Spleen (tissue), 11 donors: ENCODE data around the gene HRH2. TPM values are rescaled to one million over a fixed set of nuclear protein-coding genes. Genes with fewer than 3 reads are reported as not detected.

Source experiments
- DNase-seq: peaks from one replicate; pipeline ENCODE4 v3.0.0-alpha.2; 2020
- H3K27ac ChIP-seq, 8 donors: fragments of 200-600 bp; sonication (generic) in 7 of 8; 1 replicate in 4 of 8; 2 replicates in 4 of 8; pipeline versions ENCODE4 v1.5.0 to v1.8.0; 2016 to 2021; ENCODE audit warnings: inconsistent platforms in 4 of 8, mild to moderate bottlenecking in 4 of 8, moderate library complexity in 1 of 8
- H3K27me3 ChIP-seq, 7 donors: fragments of 200-600 bp; sonication (generic) in 6 of 7; replicated peaks in 1 of 7; 1 replicate in 4 of 7; 2 replicates in 3 of 7; pipeline versions ENCODE4 v1.5.0 to v1.8.0; 2016 to 2021; ENCODE audit warnings: inconsistent platforms in 3 of 7, mild to moderate bottlenecking in 1 of 7
- H3K36me3 ChIP-seq, 6 donors: fragments of 200-600 bp; sonication (generic) in 5 of 6; 1 replicate in 4 of 6; 2 replicates in 2 of 6; pipeline versions ENCODE4 v1.5.0 to v1.8.0; 2016 to 2021; ENCODE audit warnings: inconsistent platforms in 2 of 6
- H3K4me1 ChIP-seq, 6 donors: fragments of 200-600 bp; sonication (generic) in 5 of 6; 1 replicate in 3 of 6; 2 replicates in 3 of 6; pipeline versions ENCODE4 v1.5.0 to v1.8.0; 2016 to 2021; ENCODE audit warnings: inconsistent platforms in 3 of 6
- H3K4me3 ChIP-seq, 8 donors: fragments of 200-600 bp; sonication (generic) in 7 of 8; 1 replicate in 4 of 8; 2 replicates in 4 of 8; pipeline versions ENCODE4 v1.5.0 to v1.8.0; 2016 to 2021; ENCODE audit warnings: inconsistent platforms in 4 of 8, mild to moderate bottlenecking in 4 of 8, moderate library complexity in 2 of 8
- H3K9me3 ChIP-seq, 8 donors: fragments of 200-600 bp; sonication (generic) in 7 of 8; 1 replicate in 4 of 8; 2 replicates in 4 of 8; pipeline versions ENCODE4 v1.5.0 to v1.8.0; 2016 to 2021; ENCODE audit warnings: inconsistent platforms in 4 of 8
- CTCF ChIP-seq, 11 experiments: fragments of 200-600 bp in 7 of 11; fragments of 450-650 bp in 4 of 11; sonication (generic) in 4 of 11; IDR thresholded peaks in 8 of 11; conservative IDR thresholded peaks in 3 of 11; 1 replicate in 7 of 11; 2 replicates in 4 of 11; pipeline versions ENCODE4 v1.4.0 to v1.8.0; 2016 to 2021; ENCODE audit warnings: antibody characterized with exemption in 11 of 11, inconsistent platforms in 4 of 11, mild to moderate bottlenecking in 1 of 11
- POLR2A ChIP-seq, 3 donors: fragments of 450-650 bp; IDR thresholded peaks; one replicate each; pipeline ENCODE4 v1.5.1; 2017; ENCODE audit warnings: antibody characterized with exemption in 3 of 3, mild to moderate bottlenecking in 1 of 3
- POLR2AphosphoS5 ChIP-seq, 3 donors: sonication (generic); formaldehyde crosslinking; IDR thresholded peaks; one replicate each; pipeline ENCODE4 v1.5.1; 2017; ENCODE audit warnings: antibody characterized with exemption in 3 of 3
- WGBS, 5 donors: extraction: QIAGEN DNeasy Blood & Tissue Kit in 3 of 5; methylation state at CpG; one replicate each; pipeline versions ENCODE4 v1.1.5 to v1.1.7; 2013 to 2018; 5-methylcytosine and 5-hydroxymethylcytosine counted together
- intact Hi-C: fragments of 100-400 bp; cut with DNase I; formaldehyde crosslinking; loops from one replicate; pipeline ENCODE4 v1.15.0; 2023; ENCODE audit warnings: low total_unique reads
- polyA plus RNA-seq, 3 donors: library from polyadenylated mRNA; stranded (reverse); fragments of 200-250 nt; gene quantifications; one replicate each; pipeline ENCODE4 v1.2.1, GENCODE V29; 2013
- total RNA-seq, 7 donors: library from RNA; depleted of rRNA in 3 of 7; stranded (reverse); fragments of >200 nt in 3 of 7; fragmentation: NEBNext Ultra II Directional in 4 of 7; extraction: Animal tissue kit (Norgen Biotek cat#: 25700) in 4 of 7; gene quantifications; one replicate each; pipeline versions ENCODE4 v1.1.0 to v1.2.1, GENCODE V29; 2016 to 2021
- donor health status: healthy with polysubstance abuse.
- donor health status: DM: no; HTN: no; CAD: no; lungs with moderate emphysema.
- donor health status: DM: no; HTN: no; CAD: no.
- donor health status: Bipolar disorder and iron deficiency.
- donor health status: healthy.
- donor health status: DM: no; HTN: no; CAD: no.
- donor health status: DM: yes; HTN: yes; CAD: no.

HRH2 gene
- total and polyA plus RNA-seq, 10 donors, result 1.9 to 85.2 (median 22.3) TPM

GRCh38 chr5:175749591-175749990 is 91.7 kb downstream of the HRH2 start:
- peaks cover 0 to 72% (median 6%) of the 10 kb centered on the region in 7 donors for H3K27me3 ChIP-seq
- TF ChIP-seq CTCF (IDR thresholded peaks at IDR 0.05 in 8 of 11, conservative IDR thresholded peaks at IDR 0.05 in 3 of 11), result no peak
- TF ChIP-seq POLR2A (IDR thresholded peaks at IDR 0.05), result no peak
- TF ChIP-seq POLR2AphosphoS5 (IDR thresholded peaks at IDR 0.05), result no peak

GRCh38 chr5:175750511-175750931 is 92.7 kb downstream of the HRH2 start:
- Histone ChIP-seq H3K36me3 (no peaks in the 10 kb centered on the region), H3K27ac (no peak overlapping the region), H3K27me3 (peaks cover 0 to 81% (median 6%) of the 10 kb centered on the region in 7 donors), H3K9me3 (no peaks in the 10 kb centered on the region), H3K4me3 (no peak overlapping the region), H3K4me1 (no peaks in the 10 kb centered on the region)
- intact Hi-C loops, result no loop called here
- no peak for DNase-seq
- TF ChIP-seq CTCF (IDR thresholded peaks at IDR 0.05 in 8 of 11, conservative IDR thresholded peaks at IDR 0.05 in 3 of 11) (no peak), POLR2AphosphoS5 (IDR thresholded peaks at IDR 0.05) (no peak), POLR2A (IDR thresholded peaks at IDR 0.05) (no peak)
- WGBS, 5 donors, result 23 to 42% (median 35%) methylated on average over 13 to 14 of the region's 14 CpGs

More at GRCh38 chr5:175749591-175749990, 91.7 kb downstream of the HRH2 start:
- Histone ChIP-seq H3K4me1 (no peaks in the 10 kb centered on the region), H3K9me3 (no peaks in the 10 kb centered on the region), H3K36me3 (no peaks in the 10 kb centered on the region), H3K4me3 (no peak overlapping the region), H3K27ac (no peak overlapping the region)
- no peak for DNase-seq
- intact Hi-C loops, result no loop called here
- WGBS, 5 donors, result 77 to 84% (median 79%) methylated on average over 4 of the region's 4 CpGs

DNA sequence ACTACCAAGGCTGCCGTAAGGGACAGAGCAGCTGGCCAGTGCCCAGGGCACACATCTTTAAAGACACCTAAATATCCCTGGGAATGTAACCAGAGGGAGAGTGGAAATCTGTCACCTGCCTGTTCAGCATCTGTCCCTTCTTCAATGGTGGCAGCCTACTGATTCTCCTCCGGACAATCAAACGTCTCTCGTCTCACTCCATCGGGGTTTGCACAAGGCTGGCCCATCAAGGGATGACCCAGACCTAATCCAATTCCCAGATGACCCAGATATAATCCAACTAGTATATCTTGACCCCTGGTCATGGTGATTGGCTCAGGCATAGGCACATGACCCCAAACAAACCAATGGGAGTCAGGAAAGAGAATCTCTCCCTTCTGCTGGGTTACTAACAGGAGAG is 93.5 kb downstream of the HRH2 start:
- WGBS, 5 donors, result 87 to 94% (median 90%) methylated on average over 5 of the region's 5 CpGs
- peaks cover 0 to 81% (median 6%) of the 10 kb centered on the region in 7 donors for H3K27me3 ChIP-seq
- H3K9me3 ChIP-seq, result no peaks in the 10 kb centered on the region
- no peaks in the 10 kb centered on the region for H3K4me1 ChIP-seq
- TF ChIP-seq POLR2A (IDR thresholded peaks at IDR 0.05) (no peak), POLR2AphosphoS5 (IDR thresholded peaks at IDR 0.05) (no peak), CTCF (IDR thresholded peaks at IDR 0.05 in 8 of 11, conservative IDR thresholded peaks at IDR 0.05 in 3 of 11) (no peak)
- intact Hi-C loops, result no loop called here
- H3K36me3 ChIP-seq, result no peaks in the 10 kb centered on the region
- no peak for DNase-seq
- H3K4me3 ChIP-seq, result no peak overlapping the region
- H3K27ac ChIP-seq, result no peak overlapping the region

- intact Hi-C loops, result no loop called here
- no peak for DNase-seq
- Histone ChIP-seq H3K27ac (no peak overlapping the region), H3K4me3 (no peak overlapping the region), H3K36me3 (no peaks in the 10 kb centered on the region), H3K27me3 (peaks cover 0 to 86% (median 6%) of the 10 kb centered on the region in 7 donors), H3K9me3 (no peaks in the 10 kb centered on the region), H3K4me1 (no peaks in the 10 kb centered on the region)
- 58 to 71% (median 67%) methylated on average over 10 of the region's 10 CpGs for WGBS, 5 donors
- TF ChIP-seq CTCF (IDR thresholded peaks at IDR 0.05 in 8 of 11, conservative IDR thresholded peaks at IDR 0.05 in 3 of 11) (no peak), POLR2AphosphoS5 (IDR thresholded peaks at IDR 0.05) (no peak), POLR2A (IDR thresholded peaks at IDR 0.05) (no peak)
Observed at GRCh38 chr5:175752826-175753535, 95.1 kb downstream of the HRH2 start.
